Effector CD4-positive, alpha-beta T cell (primary cell): ENCODE data around the gene PLAA.

ENCODE experiments used
- DNase-seq: peaks from one replicate; pipeline ENCODE4 v3.0.0-alpha.2; 2020
- total RNA-seq: gene quantifications from one replicate; lab custom pipeline; 2026; lab: John Stamatoyannopoulos, UW

Gene PLAA
- total RNA-seq, result 50.7 reads per million, percentile 68 among the genes with 10 or more reads in this experiment

GRCh38 chr9:26946753-26947727 lies at the start of gene PLAA:
TSS of gene PLAA (minus strand) at chr9:26947242. CDS start at chr9:26947045, 197 bp downstream.
- DNase-seq, result peak; percentile 84

DNA sequence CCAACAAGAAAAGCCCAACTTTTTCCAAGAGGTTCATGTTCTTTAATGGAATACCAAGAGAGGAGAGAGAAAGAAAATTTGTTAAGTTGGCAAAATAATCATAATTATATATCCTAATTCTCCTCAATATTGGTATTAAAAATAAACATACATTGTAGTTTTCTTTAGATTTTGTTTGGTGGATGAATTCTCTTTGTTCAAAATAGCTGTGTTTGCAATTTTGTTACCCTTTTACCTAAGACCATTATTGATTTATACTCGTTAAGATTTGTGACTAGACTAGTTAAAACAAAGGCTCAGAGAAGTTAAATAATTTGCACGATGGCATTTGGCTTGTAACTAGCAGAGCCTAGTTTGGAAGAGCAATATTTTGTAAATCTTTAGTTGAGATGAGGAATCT lies 48.8 kb upstream of the PLAA start:
- no peak for DNase-seq

- no peak for DNase-seq
Measured at GRCh38 chr9:26983340-26983739, 36.3 kb upstream of the PLAA start.

DNA sequence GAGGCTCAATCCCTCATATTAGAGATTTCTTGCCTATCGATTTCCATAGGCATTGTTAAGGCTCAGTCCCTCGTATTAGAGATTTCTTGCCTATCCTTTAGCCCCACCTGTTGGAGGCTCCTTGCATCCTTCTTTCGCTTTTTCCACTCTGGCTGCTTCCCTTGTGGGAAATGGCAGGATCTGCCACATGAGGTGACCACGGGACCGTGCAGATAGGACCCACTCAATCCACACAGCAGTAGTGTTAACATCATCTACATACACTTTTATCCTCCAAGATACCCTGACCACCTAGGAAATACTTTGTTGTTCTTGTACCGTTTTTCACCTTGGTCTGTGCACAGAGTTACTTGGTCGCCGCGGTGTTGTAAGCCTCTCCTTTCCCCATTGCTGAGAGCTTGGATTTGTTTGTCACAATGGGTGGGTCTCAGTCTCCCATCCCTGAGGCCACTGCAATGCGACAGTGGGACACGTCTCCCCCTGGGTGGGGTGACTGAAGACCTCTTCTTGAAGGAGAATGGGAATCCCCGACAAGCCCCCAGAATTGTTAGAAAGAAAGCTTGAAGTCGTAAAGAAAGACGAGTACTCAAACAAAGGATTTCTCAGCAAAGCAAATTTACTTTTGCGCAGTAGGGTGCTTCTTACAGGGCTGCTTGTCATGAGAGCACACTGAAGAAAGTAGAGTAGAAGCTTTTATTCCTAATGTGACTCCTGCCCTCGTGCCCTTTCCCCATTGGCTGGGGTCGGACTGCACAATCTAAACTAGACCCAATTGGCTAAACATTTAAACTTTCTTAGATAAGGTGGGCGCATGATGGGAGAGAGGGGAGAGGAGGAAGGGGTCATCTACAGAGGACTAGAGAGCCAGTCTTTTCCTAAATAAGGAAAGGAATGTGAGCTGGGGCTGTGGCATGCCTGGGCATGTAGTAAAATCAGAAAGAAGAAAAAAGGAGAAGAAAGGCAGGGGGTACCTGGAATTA lies 29.0 kb upstream of the PLAA start:
- no peak for DNase-seq

DNA sequence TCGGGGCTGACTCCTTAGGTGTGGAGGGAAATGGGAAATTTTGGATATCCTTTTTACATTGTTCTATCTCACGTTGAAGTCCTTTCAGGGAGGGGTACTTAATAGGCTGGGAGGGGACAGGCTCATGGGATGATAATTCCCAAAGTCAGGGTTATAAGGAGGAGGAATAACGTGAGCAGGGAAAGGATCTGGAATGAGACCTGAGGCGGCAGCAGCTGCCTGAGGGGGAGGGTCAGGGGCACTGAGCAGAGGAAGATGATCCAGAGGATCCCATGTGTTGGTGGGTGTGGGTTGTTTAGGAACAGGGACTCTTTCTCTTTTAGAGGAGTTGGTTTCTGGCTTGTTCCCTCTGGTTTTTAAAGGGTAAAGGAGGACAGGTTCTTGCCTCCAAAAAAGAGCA lies 27.9 kb upstream of the PLAA start:
- DNase-seq, result no peak

DNA sequence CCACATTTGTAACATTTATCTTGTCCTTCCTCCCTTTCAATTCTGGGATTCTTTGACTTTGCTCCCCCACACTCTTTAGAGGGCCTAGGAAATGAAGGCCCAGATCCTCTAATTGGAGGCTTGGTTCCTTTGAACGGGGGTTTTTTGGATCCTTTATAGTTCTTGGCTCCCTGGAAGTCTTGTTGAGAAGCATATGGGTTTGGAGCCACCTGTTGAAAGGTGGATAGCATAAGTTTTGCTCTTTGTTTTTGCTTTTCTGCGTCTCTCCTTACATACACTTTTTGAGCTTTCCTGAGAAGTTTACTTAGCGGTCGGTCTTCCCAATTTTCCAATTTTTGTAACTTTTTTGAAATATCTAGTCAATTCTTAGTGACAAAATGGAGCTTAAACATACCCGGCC lies 26.9 kb upstream of the PLAA start:
- DNase-seq, result no peak

GRCh38 chr9:26971721-26972120 lies 24.7 kb upstream of the PLAA start:
- no peak for DNase-seq

- DNase-seq, result no peak
Measured at GRCh38 chr9:26956860-26957233, 9.8 kb upstream of the PLAA start.

DNA sequence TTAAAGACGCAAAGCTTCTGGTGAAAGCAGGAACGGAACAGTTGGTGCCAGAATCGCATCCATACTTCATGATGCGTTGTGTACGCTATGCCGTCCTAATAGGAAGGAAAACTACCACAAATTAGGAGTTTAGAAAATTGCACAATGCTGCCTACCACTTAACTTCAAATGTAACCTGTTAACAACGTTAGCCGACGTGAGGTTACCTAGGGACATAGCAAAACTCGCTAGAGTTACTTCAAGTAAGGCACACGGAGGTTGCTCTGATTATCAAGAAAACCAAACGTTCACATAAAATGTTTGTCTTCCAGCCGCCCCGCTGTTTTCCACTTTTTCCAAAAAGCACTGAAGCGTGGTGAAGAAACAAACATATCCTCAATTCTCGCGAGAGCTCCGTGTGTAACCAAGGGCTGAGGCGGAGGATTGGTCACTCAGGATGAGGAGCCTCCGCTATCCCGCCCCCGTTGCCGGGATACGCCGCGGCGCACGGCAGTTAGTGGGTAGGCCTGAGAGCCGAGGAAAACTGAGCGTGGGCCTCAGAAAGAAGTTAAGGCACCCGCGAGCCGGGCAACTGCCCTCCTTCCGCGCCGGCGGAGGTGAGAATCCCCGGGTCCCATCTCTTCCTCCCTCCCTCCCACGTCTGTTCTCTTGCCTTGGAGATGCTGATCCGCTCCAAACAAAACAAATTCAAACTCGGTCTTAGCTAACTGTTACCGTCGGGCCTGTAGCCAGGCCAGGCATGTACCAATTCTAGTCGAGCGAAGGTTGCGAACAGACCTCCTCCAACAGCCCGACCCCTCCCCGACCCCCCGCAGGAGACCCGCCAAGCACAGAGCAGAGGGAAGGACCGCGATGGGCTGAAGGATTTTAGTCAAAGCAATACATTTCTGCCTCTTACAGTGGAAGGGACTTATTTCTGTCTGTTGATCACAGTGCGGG lies 9.1 kb upstream of the PLAA start, which contains the start of gene IFT74:
Gene IFT74 (plus strand): TSS at position 492 of the 939 bp plus-strand sequence. CDS start 5,556 bp downstream, outside the sequence.
- DNase-seq, result peak; percentile 94

- DNase-seq, result no peak
Measured at GRCh38 chr9:26955222-26955903, 8.3 kb upstream of the PLAA start.

DNA sequence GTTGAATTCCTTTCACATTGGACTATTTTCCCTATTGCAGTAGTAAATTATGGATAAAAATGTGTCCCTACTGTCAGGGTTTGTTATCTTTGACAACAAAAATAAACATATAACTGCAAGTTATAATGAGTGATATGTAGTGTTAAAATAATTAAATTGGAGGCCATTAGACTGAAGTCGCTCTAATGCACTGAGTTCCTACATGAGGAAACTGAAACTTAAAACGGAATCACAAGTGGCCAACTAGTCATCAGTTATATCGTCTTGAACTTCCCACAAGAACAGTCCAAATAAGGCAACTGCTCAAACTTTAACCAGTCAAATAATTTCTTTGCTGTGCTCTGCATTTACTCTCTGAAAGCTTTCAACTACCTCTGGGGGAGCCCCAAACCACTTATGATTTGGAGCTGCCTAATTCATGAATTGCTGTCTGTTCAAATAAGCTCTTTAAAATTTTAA lies 7.0 kb upstream of the PLAA start:
- DNase-seq, result no peak

DNA sequence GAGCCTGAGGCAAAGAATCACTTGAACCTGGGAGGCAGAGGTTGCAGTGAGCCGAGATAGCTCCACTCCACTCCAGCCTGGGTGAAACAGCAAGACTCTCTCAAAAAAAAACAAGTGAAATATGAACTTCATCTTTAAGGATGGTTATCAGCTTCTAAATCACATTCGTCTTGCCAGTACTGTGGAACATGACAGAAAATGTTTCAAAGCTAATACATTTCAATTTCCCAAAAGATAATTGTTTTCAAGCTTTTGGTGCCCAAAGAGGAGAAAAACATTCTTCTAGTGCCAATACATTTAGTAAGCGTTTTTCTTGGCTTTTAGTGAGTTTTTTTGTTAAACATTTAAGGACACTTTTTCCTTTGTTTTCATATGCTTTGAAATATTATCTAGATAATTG lies 4.8 kb upstream of the PLAA start:
- no peak for DNase-seq

DNA sequence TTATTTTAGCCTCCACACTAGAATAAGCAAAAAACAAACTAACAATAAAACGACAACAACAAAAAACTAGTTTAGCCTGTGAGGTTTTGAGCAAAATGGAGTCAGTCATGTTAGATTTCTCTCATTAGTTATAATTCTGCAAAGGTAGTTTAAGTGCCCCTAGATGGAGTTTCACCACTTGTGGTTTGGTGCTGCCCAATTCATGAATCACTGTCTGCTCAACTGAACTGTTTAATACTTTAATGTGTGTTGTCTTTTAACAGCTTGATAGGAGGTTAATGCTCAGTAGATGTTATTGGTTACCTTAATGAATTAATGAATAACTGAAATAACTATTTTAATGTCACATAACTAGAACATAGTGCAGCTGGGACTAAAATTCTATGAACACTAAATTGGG lies 3.5 kb upstream of the PLAA start:
- DNase-seq, result no peak

DNA sequence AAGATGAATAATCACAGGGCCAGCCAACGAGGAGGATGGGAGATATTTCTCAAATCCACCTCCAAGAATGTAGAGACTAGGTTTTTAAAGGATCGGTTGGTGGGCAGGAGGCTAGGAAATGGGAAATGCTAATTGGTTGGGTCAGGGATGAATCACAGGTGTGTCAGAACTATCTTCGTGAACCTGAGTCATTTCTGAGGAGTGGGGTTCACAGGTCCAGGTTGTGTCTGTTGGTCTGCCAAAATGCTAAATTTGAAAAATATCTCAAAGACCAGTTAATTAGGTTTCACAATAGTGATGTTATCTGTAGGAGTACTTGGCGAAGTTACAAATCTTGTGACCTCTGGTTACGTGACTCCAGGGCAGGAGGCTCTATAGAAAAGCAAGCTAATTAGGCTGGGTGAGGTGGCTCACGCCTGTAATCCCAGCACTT lies 2.6 kb upstream of the PLAA start:
- DNase-seq, result no peak

DNA sequence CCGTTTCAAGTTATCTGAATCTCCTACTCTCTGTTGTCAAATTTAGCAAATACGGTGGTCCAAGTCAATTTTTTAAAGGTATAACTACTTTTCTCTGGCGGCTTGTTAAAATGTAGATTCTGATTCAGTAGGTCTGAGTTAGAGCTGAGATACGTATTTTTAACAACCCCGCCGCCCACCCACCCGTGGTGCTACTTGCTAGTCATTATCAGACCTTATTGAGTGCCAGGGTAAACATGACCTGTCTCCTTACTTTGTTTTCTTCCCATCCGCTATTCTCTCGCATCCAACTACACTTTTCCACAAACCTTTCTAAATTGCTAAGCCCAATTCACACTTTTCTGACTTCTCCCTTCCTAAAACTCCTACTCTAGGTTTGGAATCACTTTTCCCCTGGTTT lies 694 bp upstream of the PLAA start:
- no peak for DNase-seq

- DNase-seq, result no peak
Measured at GRCh38 chr9:26945591-26945990, 1.5 kb downstream of the PLAA start.

- no peak for DNase-seq
Measured at GRCh38 chr9:26940779-26941178, 6.3 kb downstream of the PLAA start.

DNA sequence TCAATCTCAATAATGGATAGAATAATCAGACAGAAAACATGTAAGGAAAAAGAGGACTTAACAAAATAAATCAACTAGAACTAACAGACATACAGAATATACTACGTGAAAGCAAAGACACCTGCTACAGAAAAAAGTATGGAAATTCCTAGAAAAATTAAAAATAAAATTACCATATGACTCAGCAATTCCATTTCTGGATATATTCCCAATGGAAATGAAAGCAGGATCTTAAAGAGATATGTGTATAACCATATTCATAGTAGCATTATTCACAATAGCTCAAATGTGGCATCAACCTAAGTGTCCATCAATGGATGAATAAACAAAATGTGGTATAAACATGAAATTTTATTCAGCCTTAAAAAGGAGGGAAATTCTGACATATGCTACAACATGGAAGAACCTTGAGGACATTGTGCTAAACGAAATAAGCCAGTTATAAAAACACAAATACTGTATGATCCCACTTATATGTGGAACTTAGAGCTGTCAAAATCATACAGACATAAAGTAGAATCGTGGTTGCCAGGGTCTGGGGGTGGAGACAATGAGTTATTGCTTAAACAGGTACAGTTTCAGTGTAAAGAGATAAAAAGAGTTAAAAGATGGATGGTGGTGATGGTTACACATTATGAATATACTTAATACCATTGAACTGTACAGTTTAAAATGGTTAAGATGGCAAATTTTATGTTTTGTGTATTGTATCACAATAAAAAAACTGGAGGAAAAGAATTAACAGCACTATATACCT lies 6.9 kb downstream of the PLAA start:
- DNase-seq, result no peak

DNA sequence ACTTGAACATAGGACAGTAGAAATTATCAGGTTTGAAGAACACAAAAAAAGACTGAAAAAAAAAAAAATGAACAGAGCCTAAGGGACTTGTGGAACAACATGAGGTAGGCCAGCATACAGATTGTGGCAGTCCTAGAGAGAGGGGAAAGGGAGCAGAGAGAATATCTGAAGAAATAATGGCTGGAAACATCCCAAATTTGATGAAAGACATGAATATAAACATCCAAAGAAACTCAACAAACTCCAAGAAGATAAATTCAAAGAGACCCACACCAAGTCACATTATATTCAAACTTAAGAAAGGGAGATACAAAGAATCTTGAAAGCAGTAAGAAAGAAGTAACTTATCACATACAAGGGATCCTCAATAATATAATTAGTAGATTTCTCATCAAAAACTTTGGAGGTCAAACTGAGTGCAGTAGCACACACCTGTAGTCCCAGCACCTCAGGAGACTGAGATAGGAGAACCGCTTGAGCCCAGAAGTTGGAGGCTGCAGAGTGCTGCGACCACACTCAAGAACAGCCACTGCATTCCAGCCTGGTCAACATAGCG lies 9.1 kb downstream of the PLAA start:
- DNase-seq, result no peak

- no peak for DNase-seq
Measured at GRCh38 chr9:26935847-26936246, 11.2 kb downstream of the PLAA start.
